AG04450 (cell line): ENCODE data around the gene KIAA1671. TPM values are rescaled to one million over a fixed set of nuclear protein-coding genes. Genes with fewer than 3 reads are reported as not detected.

Source experiments
- CTCF ChIA-PET: fragments of 300-600, 350-600 bp; formaldehyde crosslinking; extraction: SDS; loops from one replicate; lab custom pipeline; 2022; ENCODE audit warnings: antibody characterized with exemption, inconsistent platforms; lab: Charles Lee
- POLR2A ChIA-PET: fragments of 350-600 bp; formaldehyde crosslinking; extraction: SDS; loops from one replicate; lab custom pipeline; 2021; ENCODE audit warnings: antibody characterized with exemption, inconsistent platforms; lab: Yijun Ruan, JAX
- DNase-seq: peaks from one replicate; pipeline ENCODE4 v3.0.0-alpha.2; 2011; ENCODE audit warnings: low read depth, low spot score
- H3K27ac ChIP-seq: one replicate; pipeline ENCODE4 v1.5.1; 2012; ENCODE audit warnings: low read depth, low read length, control low read depth
- H3K27me3 ChIP-seq: one replicate; pipeline ENCODE4 v1.6.0; 2012; ENCODE audit warnings: low read length; ENCODE audit not compliant: control insufficient read depth, insufficient read depth
- H3K4me3 ChIP-seq: 2 replicates; pipeline ENCODE4 v1.5.1; 2011; ENCODE audit warnings: mild to moderate bottlenecking, low read depth, low read length, control low read depth
- H3K9me3 ChIP-seq: 2 replicates; pipeline ENCODE4 v1.5.1; 2012; ENCODE audit warnings: low read length; ENCODE audit not compliant: control insufficient read depth, insufficient read depth
- polyA plus RNA-seq: library from polyadenylated mRNA; depleted of rRNA; stranded (reverse); fragments of >200 nt; gene quantifications from 2 replicates; pipeline ENCODE4 v1.2.3, GENCODE V29; 2011
- TF ChIP-seq, protein P1 (sequence below): IDR thresholded peaks from 2 replicates; pipeline ENCODE4 v1.5.1; 2011; ENCODE audit warnings: low read depth, low read length, control low read depth, inconsistent platforms

The KIAA1671 gene
- polyA plus RNA-seq, 1 experiment = 0.02 TPM

GRCh38 chr22:25100402-25100801, 147.9 kb downstream of the KIAA1671 start:
- TF ChIP-seq, protein P1, sequence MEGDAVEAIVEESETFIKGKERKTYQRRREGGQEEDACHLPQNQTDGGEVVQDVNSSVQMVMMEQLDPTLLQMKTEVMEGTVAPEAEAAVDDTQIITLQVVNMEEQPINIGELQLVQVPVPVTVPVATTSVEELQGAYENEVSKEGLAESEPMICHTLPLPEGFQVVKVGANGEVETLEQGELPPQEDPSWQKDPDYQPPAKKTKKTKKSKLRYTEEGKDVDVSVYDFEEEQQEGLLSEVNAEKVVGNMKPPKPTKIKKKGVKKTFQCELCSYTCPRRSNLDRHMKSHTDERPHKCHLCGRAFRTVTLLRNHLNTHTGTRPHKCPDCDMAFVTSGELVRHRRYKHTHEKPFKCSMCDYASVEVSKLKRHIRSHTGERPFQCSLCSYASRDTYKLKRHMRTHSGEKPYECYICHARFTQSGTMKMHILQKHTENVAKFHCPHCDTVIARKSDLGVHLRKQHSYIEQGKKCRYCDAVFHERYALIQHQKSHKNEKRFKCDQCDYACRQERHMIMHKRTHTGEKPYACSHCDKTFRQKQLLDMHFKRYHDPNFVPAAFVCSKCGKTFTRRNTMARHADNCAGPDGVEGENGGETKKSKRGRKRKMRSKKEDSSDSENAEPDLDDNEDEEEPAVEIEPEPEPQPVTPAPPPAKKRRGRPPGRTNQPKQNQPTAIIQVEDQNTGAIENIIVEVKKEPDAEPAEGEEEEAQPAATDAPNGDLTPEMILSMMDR = no peak
- Histone ChIP-seq H3K27me3 (no peaks in the 10 kb centered on the region), H3K27ac (no peak overlapping the region), H3K9me3 (no peaks in the 10 kb centered on the region), H3K4me3 (no peak overlapping the region)
- ChIA-PET POLR2A (no interaction called here), CTCF (no interaction called here)
- no peak for DNase-seq

DNA sequence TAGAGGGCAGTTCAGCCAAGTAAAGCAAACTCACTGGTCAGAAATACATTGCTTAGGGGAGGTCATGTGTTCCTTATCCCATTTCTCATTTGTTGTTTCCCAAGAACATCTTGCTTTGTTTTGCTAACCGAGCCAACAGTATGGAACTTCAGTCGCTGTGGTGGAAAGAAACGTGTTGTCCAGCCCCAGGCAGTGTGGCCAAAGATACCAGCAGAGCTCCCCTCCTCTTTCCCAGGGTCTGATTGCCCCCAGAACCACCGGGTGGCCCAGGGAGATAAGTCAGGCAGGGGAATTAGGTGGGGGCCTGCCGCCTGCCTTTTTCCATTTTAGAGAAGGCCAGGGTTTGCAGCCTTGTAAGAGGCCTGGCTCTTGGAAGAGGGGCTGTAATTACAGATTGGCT, 148.4 kb downstream of the KIAA1671 start:
- ChIA-PET CTCF (no interaction called here), POLR2A (no interaction called here)
- TF ChIP-seq, protein P1 = no peak
- no peak overlapping the region for H3K27ac ChIP-seq
- DNase-seq = no peak
- no peaks in the 10 kb centered on the region for H3K27me3 ChIP-seq
- H3K4me3 ChIP-seq = no peak overlapping the region
- no peaks in the 10 kb centered on the region for H3K9me3 ChIP-seq

GRCh38 chr22:25101501-25101900, 149.0 kb downstream of the KIAA1671 start:
- no peak overlapping the region for H3K27ac ChIP-seq
- ChIA-PET POLR2A (no interaction called here), CTCF (no interaction called here)
- H3K27me3 ChIP-seq = no peaks in the 10 kb centered on the region
- H3K4me3 ChIP-seq = no peak overlapping the region
- H3K9me3 ChIP-seq = no peaks in the 10 kb centered on the region
- TF ChIP-seq, protein P1 = no peak
- no peak for DNase-seq

DNA sequence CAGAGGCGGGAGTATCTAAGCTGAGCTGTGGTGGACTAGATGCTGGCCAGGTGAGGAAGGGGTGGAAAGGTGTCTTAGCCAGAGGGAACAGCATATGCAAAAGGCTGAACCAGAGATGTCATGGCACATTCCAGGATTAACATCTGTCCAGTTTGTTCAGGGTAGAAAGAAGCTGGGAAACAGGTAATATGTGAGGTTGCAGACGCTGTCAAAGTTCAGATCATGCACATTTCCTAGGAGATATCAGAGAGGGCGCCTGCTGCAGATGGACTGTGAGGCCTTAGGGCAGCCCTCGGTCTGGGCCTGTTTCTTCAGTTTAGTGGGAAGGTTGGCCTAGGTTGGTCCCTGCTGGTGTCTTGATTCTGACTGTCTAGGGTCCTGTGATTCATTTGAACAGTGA, 149.5 kb downstream of the KIAA1671 start:
- CTCF ChIA-PET = no interaction called here
- Histone ChIP-seq H3K9me3 (no peaks in the 10 kb centered on the region), H3K27ac (no peak overlapping the region), H3K27me3 (no peaks in the 10 kb centered on the region), H3K4me3 (no peak overlapping the region)
- DNase-seq = no peak
- TF ChIP-seq, protein P1 = no peak
- POLR2A ChIA-PET = no interaction called here

DNA sequence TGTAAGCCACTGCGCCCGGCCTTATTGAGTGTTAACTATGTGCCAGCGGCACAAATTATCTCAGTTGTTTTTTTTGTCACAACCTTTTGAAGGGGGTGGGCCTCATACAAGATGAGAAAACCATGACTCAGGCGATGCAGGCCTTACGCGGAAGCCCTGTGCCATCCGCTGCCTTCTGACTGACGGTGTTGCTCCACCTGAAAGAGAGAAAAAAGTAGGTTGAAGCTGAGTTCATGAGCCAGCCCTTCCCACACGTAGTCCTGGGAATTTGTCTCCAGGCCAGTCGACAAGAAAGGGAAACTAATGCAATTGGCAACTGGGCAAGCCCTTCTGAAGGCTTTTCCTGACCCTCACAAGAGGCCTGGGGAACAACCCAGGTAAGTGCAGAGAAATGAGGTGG, 150.2 kb downstream of the KIAA1671 start:
- DNase-seq = no peak
- no peak overlapping the region for H3K27ac ChIP-seq
- no peaks in the 10 kb centered on the region for H3K9me3 ChIP-seq
- CTCF ChIA-PET = interaction anchor here (0.6 to 0.8 kb wide), 2 partner anchors 9 to 64 kb away, joined by 3 read pairs; no protein-coding TSS in a partner anchor
- H3K4me3 ChIP-seq = no peak overlapping the region
- TF ChIP-seq, protein P1 = no peak
- POLR2A ChIA-PET = no interaction called here
- no peaks in the 10 kb centered on the region for H3K27me3 ChIP-seq
